Activated naive CD8-positive, alpha-beta T cell (primary cell): ENCODE data around the gene ODAM.

Source experiments
- H3K27ac Mint-ChIP-seq: one replicate; pipeline ENCODE4 v1.8.0; 2021; ENCODE audit warnings: mixed read lengths
- H3K27me3 Mint-ChIP-seq: one replicate; pipeline ENCODE4 v1.8.0; 2021; ENCODE audit warnings: mixed read lengths
- H3K36me3 Mint-ChIP-seq: one replicate; pipeline ENCODE4 v1.8.0; 2021; ENCODE audit warnings: mixed read lengths
- H3K4me1 Mint-ChIP-seq: one replicate; pipeline ENCODE4 v1.8.0; 2021; ENCODE audit warnings: low read depth, mixed read lengths
- H3K4me3 Mint-ChIP-seq: one replicate; pipeline ENCODE4 v1.8.0; 2021; ENCODE audit warnings: mild to moderate bottlenecking, mixed read lengths
- H3K9me3 Mint-ChIP-seq: one replicate; pipeline ENCODE4 v1.8.0; 2021; ENCODE audit warnings: low read depth, mixed read lengths

ODAM gene

DNA sequence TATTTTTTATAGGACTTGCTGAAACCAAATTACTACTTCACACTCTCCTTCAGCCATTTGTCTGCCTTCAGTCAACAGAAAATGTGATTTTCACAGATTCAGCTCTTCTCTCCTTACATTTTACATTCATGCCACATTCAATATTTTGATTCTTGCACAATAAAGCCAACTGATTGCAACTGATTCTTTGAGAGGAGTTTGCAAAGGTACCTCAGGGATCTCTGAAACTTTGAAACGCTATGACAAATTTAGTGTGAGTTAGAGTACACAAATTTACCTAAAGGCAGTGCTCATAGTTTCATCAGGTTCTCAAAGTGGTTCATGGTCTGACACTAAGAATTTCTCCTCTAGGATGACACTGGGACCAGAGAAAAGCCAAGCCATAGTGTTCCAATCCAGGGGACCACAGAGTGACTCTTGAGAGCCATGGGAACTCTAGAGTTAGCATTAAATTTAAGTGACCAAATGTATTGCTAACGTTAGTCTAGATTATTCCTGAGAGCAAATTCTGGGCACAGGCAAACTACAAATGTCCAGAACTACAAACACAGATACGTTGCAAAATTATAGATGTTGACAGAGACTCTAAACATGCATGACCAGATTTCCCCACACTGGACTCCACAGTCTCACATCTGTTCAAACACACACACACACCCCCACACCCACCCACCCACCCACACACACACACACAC lies 55.9 kb downstream of the ODAM start:
- Mint-ChIP-seq H3K9me3 (no peaks in the 10 kb centered on the region), H3K4me1 (no peaks in the 10 kb centered on the region), H3K4me3 (no peak overlapping the region), H3K27ac (no peak overlapping the region), H3K36me3 (no peaks in the 10 kb centered on the region), H3K27me3 (peaks cover 1% of the 10 kb centered on the region)

DNA sequence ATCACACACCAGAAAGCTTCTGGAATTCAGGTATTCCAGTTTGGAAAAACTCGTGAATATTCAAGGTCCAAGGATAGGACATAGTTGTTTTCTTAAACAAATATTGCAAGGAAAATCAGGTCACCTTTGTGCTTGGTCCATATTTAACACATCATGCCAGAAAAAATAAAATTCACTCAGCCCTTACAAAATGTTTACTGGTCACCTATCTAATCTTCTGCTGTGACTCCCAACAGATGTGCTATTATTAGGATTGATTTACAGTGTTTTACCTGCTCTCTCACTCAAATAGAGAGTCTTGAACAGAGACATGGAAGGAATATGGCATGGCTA lies 56.4 kb downstream of the ODAM start:
- H3K36me3 Mint-ChIP-seq = no peaks in the 10 kb centered on the region
- no peak overlapping the region for H3K4me3 Mint-ChIP-seq
- no peak overlapping the region for H3K27ac Mint-ChIP-seq
- peaks cover 1% of the 10 kb centered on the region for H3K27me3 Mint-ChIP-seq
- H3K4me1 Mint-ChIP-seq = no peaks in the 10 kb centered on the region
- no peaks in the 10 kb centered on the region for H3K9me3 Mint-ChIP-seq
